ENCODE results near the gene MAP1LC3B2.
"Not testable (repeated sequence)": the region's sequence is repeated elsewhere in the genome, so short reads cannot be mapped to it uniquely, and the experiment has no call there.

The MAP1LC3B2 gene

GRCh38 chr12:116561181-116561821 is 2.1 kb downstream of the MAP1LC3B2 start:
- DNase-seq, result no peak

- DNase-seq, result no peak
These were observed 2.9 kb downstream of the MAP1LC3B2 start for GRCh38 chr12:116562090-116562489.

GRCh38 chr12:116563262-116563661 is 4.1 kb downstream of the MAP1LC3B2 start:
- DNase-seq, result no peak

- no peak for DNase-seq
These were observed 4.9 kb downstream of the MAP1LC3B2 start for GRCh38 chr12:116564080-116564479.

GRCh38 chr12:116565221-116565620 is 6.0 kb downstream of the MAP1LC3B2 start:
- not testable (repeated sequence) for DNase-seq

- DNase-seq, result no peak
These were observed 6.8 kb downstream of the MAP1LC3B2 start for GRCh38 chr12:116565963-116566362.

GRCh38 chr12:116568203-116568602 is 9.0 kb downstream of the MAP1LC3B2 start:
- DNase-seq, result no peak

- DNase-seq, result no peak
These were observed 11.9 kb downstream of the MAP1LC3B2 start for GRCh38 chr12:116571089-116571488.

- no peak for DNase-seq
These were observed 14.6 kb downstream of the MAP1LC3B2 start for GRCh38 chr12:116573776-116574175.

- DNase-seq, result not testable (repeated sequence)
These were observed 16.6 kb downstream of the MAP1LC3B2 start for GRCh38 chr12:116575754-116576153.

GRCh38 chr12:116577154-116577561 is 18.0 kb downstream of the MAP1LC3B2 start:
- DNase-seq, result no peak

- no peak for DNase-seq
These were observed 18.9 kb downstream of the MAP1LC3B2 start for GRCh38 chr12:116578051-116578450.

GRCh38 chr12:116582610-116583009 is 23.4 kb downstream of the MAP1LC3B2 start:
- no peak for DNase-seq

- no peak for DNase-seq
These were observed 24.0 kb downstream of the MAP1LC3B2 start for GRCh38 chr12:116583129-116583694.

- DNase-seq, result no peak
These were observed 28.1 kb downstream of the MAP1LC3B2 start for GRCh38 chr12:116587270-116587669.

- DNase-seq, result no peak
These were observed 29.3 kb downstream of the MAP1LC3B2 start for GRCh38 chr12:116588390-116589028.

GRCh38 chr12:116589581-116589980 is 30.4 kb downstream of the MAP1LC3B2 start:
- no peak for DNase-seq

- no peak for DNase-seq
These were observed 31.4 kb downstream of the MAP1LC3B2 start for GRCh38 chr12:116590561-116590960.

GRCh38 chr12:116591855-116592637 is 32.9 kb downstream of the MAP1LC3B2 start:
- no peak for DNase-seq

GRCh38 chr12:116592731-116593130 is 33.5 kb downstream of the MAP1LC3B2 start:
- DNase-seq, result no peak

- peak; percentile 21 for DNase-seq
These were observed 35.3 kb downstream of the MAP1LC3B2 start for GRCh38 chr12:116594325-116595038.

GRCh38 chr12:116595186-116595585 is 36.0 kb downstream of the MAP1LC3B2 start:
- DNase-seq, result no peak

- DNase-seq, result no peak
These were observed 36.5 kb downstream of the MAP1LC3B2 start for GRCh38 chr12:116595672-116596071.

Data from activated CD8-positive, alpha-beta memory T cell treated with anti-CD3 and anti-CD28 coated beads, Interleukin-2, amount 50 U/mL, for 4 hours (primary cell).